WTC11 (cell line): ENCODE measurements around the gene GALNT17. TPM values are rescaled to one million over a fixed set of nuclear protein-coding genes. Genes with fewer than 3 reads are reported as not detected.

ENCODE experiments used
- ATAC-seq: fragments of 200-7000 bp; cut with Tn5 transposase; 2 replicates; pipeline ENCODE4 v1.10.0; 2021; ENCODE audit warnings: mild to moderate bottlenecking, moderate library complexity
- CTCF ChIA-PET: fragments of 300-600 bp; sonication (Branson Sonifier 250); formaldehyde crosslinking; loops from one replicate; lab custom pipeline; 2021; ENCODE audit warnings: antibody characterized with exemption; lab: Charles Lee
- POLR2A ChIA-PET: fragments of 350-600 bp; sonication (Branson Sonifier 250); formaldehyde crosslinking; loops from one replicate; lab custom pipeline; 2021; ENCODE audit warnings: antibody characterized with exemption; lab: Charles Lee
- DNase-seq: peaks from one replicate; pipeline ENCODE4 v3.0.0; 2021; ENCODE audit warnings: low spot score
- H3K27ac Mint-ChIP-seq: 2 replicates; pipeline ENCODE4 v1.8.0; 2021; ENCODE audit warnings: mixed read lengths
- H3K27me3 Mint-ChIP-seq: 2 replicates; pipeline ENCODE4 v1.8.0; 2021; ENCODE audit warnings: low read depth, mild to moderate bottlenecking, moderate library complexity, mixed read lengths
- H3K36me3 Mint-ChIP-seq: 2 replicates; pipeline ENCODE4 v1.8.0; 2021; ENCODE audit warnings: mixed read lengths
- H3K4me1 Mint-ChIP-seq: 2 replicates; pipeline ENCODE4 v1.8.0; 2022; ENCODE audit warnings: mixed read lengths
- H3K4me3 Mint-ChIP-seq: 2 replicates; pipeline ENCODE4 v1.8.0; 2021; ENCODE audit warnings: mild to moderate bottlenecking, moderate library complexity, mixed read lengths
- H3K9me3 Mint-ChIP-seq: 2 replicates; pipeline ENCODE4 v1.8.0; 2021; ENCODE audit warnings: mixed read lengths
- ATF1 ChIP-seq: sonication (generic); formaldehyde crosslinking; IDR thresholded peaks from 2 replicates; pipeline ENCODE4 v1.8.1; 2023; ENCODE audit warnings: mild to moderate bottlenecking, moderate library complexity, missing genetic modification reagents
- CDX4 ChIP-seq: fragments of 250-450 bp; sonication (Bioruptor Pico); IDR thresholded peaks from 2 replicates; pipeline ENCODE4 v1.9.0; 2021; ENCODE audit warnings: moderate library complexity, mild to moderate bottlenecking, inconsistent platforms, borderline replicate concordance
- ELF4 ChIP-seq: sonication (generic); formaldehyde crosslinking; IDR thresholded peaks from 2 replicates; pipeline ENCODE4 v1.8.1; 2022; ENCODE audit warnings: low read depth, mild to moderate bottlenecking, moderate library complexity, missing genetic modification reagents
- ETV6 ChIP-seq: sonication (generic); formaldehyde crosslinking; IDR thresholded peaks from 2 replicates; pipeline ENCODE4 v1.8.1; 2022; ENCODE audit warnings: mild to moderate bottlenecking, missing genetic modification reagents
- FOXP1 ChIP-seq: sonication (generic); formaldehyde crosslinking; IDR thresholded peaks from 2 replicates; pipeline ENCODE4 v1.8.0; 2022; ENCODE audit warnings: missing genetic modification reagents, mild to moderate bottlenecking, moderate library complexity, borderline replicate concordance
- IRF2 ChIP-seq: sonication (generic); formaldehyde crosslinking; IDR thresholded peaks from 2 replicates; pipeline ENCODE4 v1.8.0; 2022; ENCODE audit warnings: low read depth, missing genetic modification reagents, borderline replicate concordance
- MXD4 ChIP-seq: fragments of 250-450 bp; sonication (Bioruptor Pico); IDR thresholded peaks from 2 replicates; pipeline ENCODE4 v1.8.0; 2021; ENCODE audit warnings: mild to moderate bottlenecking, moderate library complexity, borderline replicate concordance
- NFYB ChIP-seq: sonication (generic); formaldehyde crosslinking; conservative IDR thresholded peaks from 2 replicates; pipeline ENCODE4 v1.8.0; 2022; ENCODE audit warnings: low read depth, missing genetic modification reagents
- NR2C2 ChIP-seq: sonication (generic); formaldehyde crosslinking; IDR thresholded peaks from 2 replicates; pipeline ENCODE4 v1.8.0; 2022; ENCODE audit warnings: mild to moderate bottlenecking, missing genetic modification reagents
- SMAD3 ChIP-seq: sonication (generic); formaldehyde crosslinking; IDR thresholded peaks from 2 replicates; pipeline ENCODE4 v1.8.0; 2022; ENCODE audit warnings: missing genetic modification reagents, mild to moderate bottlenecking, borderline replicate concordance
- ZMAT4 ChIP-seq: fragments of 250-450 bp; sonication (Bioruptor Pico); IDR thresholded peaks from 2 replicates; pipeline ENCODE4 v1.9.0; 2021; ENCODE audit warnings: mild to moderate bottlenecking
- ZNF121 ChIP-seq: sonication (generic); formaldehyde crosslinking; IDR thresholded peaks from 2 replicates; pipeline ENCODE4 v1.8.0; 2023; ENCODE audit warnings: missing genetic modification reagents
- ZNF219 ChIP-seq: sonication (generic); formaldehyde crosslinking; IDR thresholded peaks from 2 replicates; pipeline ENCODE4 v1.8.0; 2023; ENCODE audit warnings: missing genetic modification reagents, mild to moderate bottlenecking, borderline replicate concordance
- ZNF317 ChIP-seq: sonication (generic); formaldehyde crosslinking; IDR thresholded peaks from 2 replicates; pipeline ENCODE4 v1.8.1; 2023; ENCODE audit warnings: low read depth, mild to moderate bottlenecking, moderate library complexity, missing genetic modification reagents, borderline replicate concordance
- total RNA-seq: library from RNA; stranded (reverse); gene quantifications from 3 replicates; pipeline ENCODE4 v1.2.3, GENCODE V29; 2021
- TF ChIP-seq, protein P1 (sequence below): sonication (generic); formaldehyde crosslinking; IDR thresholded peaks from 2 replicates; pipeline ENCODE4 v1.8.1; 2023; ENCODE audit warnings: mild to moderate bottlenecking, moderate library complexity, missing genetic modification reagents
- TF ChIP-seq, protein P2 (sequence below): sonication (generic); formaldehyde crosslinking; IDR thresholded peaks from 2 replicates; pipeline ENCODE4 v1.8.1; 2023; ENCODE audit warnings: mild to moderate bottlenecking, missing genetic modification reagents, moderate library complexity
- TF ChIP-seq, protein P3 (sequence below): sonication (generic); formaldehyde crosslinking; IDR thresholded peaks from 2 replicates; pipeline ENCODE4 v1.8.0; 2022; ENCODE audit warnings: missing genetic modification reagents
- TF ChIP-seq, protein P4 (sequence below): sonication (generic); formaldehyde crosslinking; IDR thresholded peaks from 2 replicates; pipeline ENCODE4 v1.8.0; 2022; ENCODE audit warnings: mild to moderate bottlenecking, missing genetic modification reagents
- TF ChIP-seq, protein P5 (sequence below): sonication (generic); formaldehyde crosslinking; IDR thresholded peaks from 2 replicates; pipeline ENCODE4 v1.8.1; 2022; ENCODE audit warnings: mild to moderate bottlenecking, moderate library complexity, missing genetic modification reagents

GALNT17 gene
- total RNA-seq, 1 experiment from 2014 or later: 61.1 TPM

DNA sequence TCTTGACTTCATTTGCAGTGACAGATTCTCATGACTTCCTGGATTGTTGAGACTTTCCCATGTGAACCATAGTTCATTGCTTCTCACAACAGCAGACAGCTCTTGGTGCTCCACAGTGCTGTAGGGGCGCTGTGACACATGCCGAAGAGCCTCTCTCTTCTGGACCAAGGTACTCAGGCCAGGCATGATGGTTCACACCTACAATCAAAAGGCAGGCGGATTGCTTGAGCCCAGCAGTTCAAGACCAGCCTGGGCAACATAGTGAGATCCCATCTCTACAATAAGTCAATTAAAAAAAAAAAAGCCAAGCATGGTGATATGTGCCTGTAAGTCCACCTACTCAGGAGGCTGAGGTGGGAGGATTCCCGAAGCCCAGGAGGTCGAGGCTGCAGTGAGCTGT is 354.5 kb downstream of the GALNT17 start:
- CTCF ChIA-PET: no interaction called here
- peak; percentile 97 for TF ChIP-seq ZNF121 (CRISPR knock-in tag)
- TF ChIP-seq, protein P1, sequence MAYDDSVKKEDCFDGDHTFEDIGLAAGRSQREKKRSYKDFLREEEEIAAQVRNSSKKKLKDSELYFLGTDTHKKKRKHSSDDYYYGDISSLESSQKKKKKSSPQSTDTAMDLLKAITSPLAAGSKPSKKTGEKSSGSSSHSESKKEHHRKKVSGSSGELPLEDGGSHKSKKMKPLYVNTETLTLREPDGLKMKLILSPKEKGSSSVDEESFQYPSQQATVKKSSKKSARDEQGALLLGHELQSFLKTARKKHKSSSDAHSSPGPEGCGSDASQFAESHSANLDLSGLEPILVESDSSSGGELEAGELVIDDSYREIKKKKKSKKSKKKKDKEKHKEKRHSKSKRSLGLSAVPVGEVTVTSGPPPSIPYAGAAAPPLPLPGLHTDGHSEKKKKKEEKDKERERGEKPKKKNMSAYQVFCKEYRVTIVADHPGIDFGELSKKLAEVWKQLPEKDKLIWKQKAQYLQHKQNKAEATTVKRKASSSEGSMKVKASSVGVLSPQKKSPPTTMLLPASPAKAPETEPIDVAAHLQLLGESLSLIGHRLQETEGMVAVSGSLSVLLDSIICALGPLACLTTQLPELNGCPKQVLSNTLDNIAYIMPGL: no peak
- no peak for TF ChIP-seq ZMAT4
- TF ChIP-seq ZNF219 (CRISPR knock-in tag): no peak

GRCh38 chr7:71486856-71487628 is 355.1 kb downstream of the GALNT17 start:
- CTCF ChIA-PET: interaction anchor here (0.6 kb wide), 1 partner anchor 28 kb away, joined by 5 read pairs; no protein-coding TSS in a partner anchor
- DNase-seq: no peak
- TF ChIP-seq IRF2 (CRISPR knock-in tag) (no peak), MXD4 (CRISPR knock-in tag) (no peak), CDX4 (CRISPR knock-in tag) (no peak), ELF4 (no peak), ZNF317 (no peak), NR2C2 (CRISPR knock-in tag) (no peak), NFYB (no peak), ETV6 (CRISPR knock-in tag) (no peak), ATF1 (CRISPR knock-in tag) (no peak), FOXP1 (no peak), SMAD3 (no peak)
- TF ChIP-seq, protein P2, sequence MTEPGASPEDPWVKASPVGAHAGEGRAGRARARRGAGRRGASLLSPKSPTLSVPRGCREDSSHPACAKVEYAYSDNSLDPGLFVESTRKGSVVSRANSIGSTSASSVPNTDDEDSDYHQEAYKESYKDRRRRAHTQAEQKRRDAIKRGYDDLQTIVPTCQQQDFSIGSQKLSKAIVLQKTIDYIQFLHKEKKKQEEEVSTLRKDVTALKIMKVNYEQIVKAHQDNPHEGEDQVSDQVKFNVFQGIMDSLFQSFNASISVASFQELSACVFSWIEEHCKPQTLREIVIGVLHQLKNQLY (CRISPR knock-in tag): no peak
- TF ChIP-seq, protein P3, sequence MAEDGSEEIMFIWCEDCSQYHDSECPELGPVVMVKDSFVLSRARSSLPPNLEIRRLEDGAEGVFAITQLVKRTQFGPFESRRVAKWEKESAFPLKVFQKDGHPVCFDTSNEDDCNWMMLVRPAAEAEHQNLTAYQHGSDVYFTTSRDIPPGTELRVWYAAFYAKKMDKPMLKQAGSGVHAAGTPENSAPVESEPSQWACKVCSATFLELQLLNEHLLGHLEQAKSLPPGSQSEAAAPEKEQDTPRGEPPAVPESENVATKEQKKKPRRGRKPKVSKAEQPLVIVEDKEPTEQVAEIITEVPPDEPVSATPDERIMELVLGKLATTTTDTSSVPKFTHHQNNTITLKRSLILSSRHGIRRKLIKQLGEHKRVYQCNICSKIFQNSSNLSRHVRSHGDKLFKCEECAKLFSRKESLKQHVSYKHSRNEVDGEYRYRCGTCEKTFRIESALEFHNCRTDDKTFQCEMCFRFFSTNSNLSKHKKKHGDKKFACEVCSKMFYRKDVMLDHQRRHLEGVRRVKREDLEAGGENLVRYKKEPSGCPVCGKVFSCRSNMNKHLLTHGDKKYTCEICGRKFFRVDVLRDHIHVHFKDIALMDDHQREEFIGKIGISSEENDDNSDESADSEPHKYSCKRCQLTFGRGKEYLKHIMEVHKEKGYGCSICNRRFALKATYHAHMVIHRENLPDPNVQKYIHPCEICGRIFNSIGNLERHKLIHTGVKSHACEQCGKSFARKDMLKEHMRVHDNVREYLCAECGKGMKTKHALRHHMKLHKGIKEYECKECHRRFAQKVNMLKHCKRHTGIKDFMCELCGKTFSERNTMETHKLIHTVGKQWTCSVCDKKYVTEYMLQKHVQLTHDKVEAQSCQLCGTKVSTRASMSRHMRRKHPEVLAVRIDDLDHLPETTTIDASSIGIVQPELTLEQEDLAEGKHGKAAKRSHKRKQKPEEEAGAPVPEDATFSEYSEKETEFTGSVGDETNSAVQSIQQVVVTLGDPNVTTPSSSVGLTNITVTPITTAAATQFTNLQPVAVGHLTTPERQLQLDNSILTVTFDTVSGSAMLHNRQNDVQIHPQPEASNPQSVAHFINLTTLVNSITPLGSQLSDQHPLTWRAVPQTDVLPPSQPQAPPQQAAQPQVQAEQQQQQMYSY (CRISPR knock-in tag): no peak
- TF ChIP-seq, protein P4, sequence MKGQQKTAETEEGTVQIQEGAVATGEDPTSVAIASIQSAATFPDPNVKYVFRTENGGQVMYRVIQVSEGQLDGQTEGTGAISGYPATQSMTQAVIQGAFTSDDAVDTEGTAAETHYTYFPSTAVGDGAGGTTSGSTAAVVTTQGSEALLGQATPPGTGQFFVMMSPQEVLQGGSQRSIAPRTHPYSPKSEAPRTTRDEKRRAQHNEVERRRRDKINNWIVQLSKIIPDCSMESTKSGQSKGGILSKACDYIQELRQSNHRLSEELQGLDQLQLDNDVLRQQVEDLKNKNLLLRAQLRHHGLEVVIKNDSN (CRISPR knock-in tag): no peak
- TF ChIP-seq, protein P5, sequence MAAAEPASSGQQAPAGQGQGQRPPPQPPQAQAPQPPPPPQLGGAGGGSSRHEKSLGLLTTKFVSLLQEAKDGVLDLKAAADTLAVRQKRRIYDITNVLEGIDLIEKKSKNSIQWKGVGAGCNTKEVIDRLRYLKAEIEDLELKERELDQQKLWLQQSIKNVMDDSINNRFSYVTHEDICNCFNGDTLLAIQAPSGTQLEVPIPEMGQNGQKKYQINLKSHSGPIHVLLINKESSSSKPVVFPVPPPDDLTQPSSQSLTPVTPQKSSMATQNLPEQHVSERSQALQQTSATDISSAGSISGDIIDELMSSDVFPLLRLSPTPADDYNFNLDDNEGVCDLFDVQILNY: no peak
- peaks cover 19% of the 10 kb centered on the region for H3K4me1 Mint-ChIP-seq
- no peaks in the 10 kb centered on the region for H3K27me3 Mint-ChIP-seq
- POLR2A ChIA-PET: no interaction called here
- peak overlapping the region; percentile 88 for H3K27ac Mint-ChIP-seq
- H3K36me3 Mint-ChIP-seq: peaks cover 27% of the 10 kb centered on the region
- peaks cover 5% of the 10 kb centered on the region; the same call in 1 of the 2 replicates for H3K9me3 Mint-ChIP-seq
- no peak for ATAC-seq
- H3K4me3 Mint-ChIP-seq: no peak overlapping the region

More for the DNA sequence above, 354.5 kb downstream of the GALNT17 start:
- Mint-ChIP-seq H3K27me3 (no peaks in the 10 kb centered on the region), H3K9me3 (peaks cover 5% of the 10 kb centered on the region; the same call in 1 of the 2 replicates), H3K4me3 (no peak overlapping the region), H3K36me3 (peaks cover 27% of the 10 kb centered on the region), H3K27ac (peak overlapping the region; percentile 88; the same call in 1 of the 2 replicates), H3K4me1 (peaks cover 24% of the 10 kb centered on the region)
- POLR2A ChIA-PET: no interaction called here
- DNase-seq (no peak), ATAC-seq (no peak)
